Naive B cell (primary cell): ENCODE data around the gene ATPAF1. TPM values are rescaled to one million over a fixed set of nuclear protein-coding genes. Genes with fewer than 3 reads are reported as not detected.
A peak's percentile ranks its signal among the peaks of the same experiment; 100 is the strongest.
"Not testable (repeated sequence)": the region's sequence is repeated elsewhere in the genome, so short reads cannot be mapped to it uniquely, and the experiment has no call there.

Experiments
- ATAC-seq, 2 donors: fragments of 150-1000 bp; cut with Tn5 transposase; 2 replicates each; pipeline ENCODE4 v1.10.0; 2021; ENCODE audit warnings: low read depth in 2 of 2, mild to moderate bottlenecking in 2 of 2, moderate library complexity in 2 of 2
- DNase-seq: peaks from one replicate; pipeline ENCODE4 v3.0.0; 2022
- H3K27ac Mint-ChIP-seq, 6 donors: one replicate each; pipeline ENCODE4 v1.8.0; 2020 to 2022; ENCODE audit warnings: mild to moderate bottlenecking in 6 of 6, mixed read lengths in 6 of 6, moderate library complexity in 5 of 6, inconsistent platforms in 2 of 6
- H3K27me3 Mint-ChIP-seq, 3 donors: one replicate each; pipeline ENCODE4 v1.8.0; 2021 to 2022; ENCODE audit warnings: mixed read lengths in 3 of 3, mild to moderate bottlenecking in 1 of 3
- H3K36me3 Mint-ChIP-seq, 2 donors: one replicate each; pipeline ENCODE4 v1.8.0; 2020 to 2022; ENCODE audit warnings: mixed read lengths in 2 of 2, inconsistent platforms in 1 of 2, mild to moderate bottlenecking in 1 of 2
- H3K4me1 Mint-ChIP-seq, 3 donors: one replicate each; pipeline ENCODE4 v1.8.0; 2020 to 2022; ENCODE audit warnings: mixed read lengths in 3 of 3, inconsistent platforms in 1 of 3, mild to moderate bottlenecking in 1 of 3, moderate library complexity in 1 of 3
- H3K4me3 Mint-ChIP-seq, 8 donors: one replicate each; pipeline ENCODE4 v1.8.0; 2020 to 2022; ENCODE audit warnings: mild to moderate bottlenecking in 8 of 8, mixed read lengths in 8 of 8, moderate library complexity in 8 of 8, inconsistent platforms in 2 of 8
- H3K9me3 Mint-ChIP-seq, 7 donors: one replicate each; pipeline ENCODE4 v1.8.0; 2020 to 2022; ENCODE audit warnings: mixed read lengths in 7 of 7, mild to moderate bottlenecking in 5 of 7, inconsistent platforms in 2 of 7, moderate library complexity in 1 of 7
- polyA plus RNA-seq, 6 donors: library from polyadenylated mRNA; unstranded; fragments of 300-500 nt; fragmentation: Illumina TruSeq; gene quantifications; one replicate each; pipeline ENCODE4 v1.2.3, GENCODE V29; 2021; ENCODE audit warnings: low read depth in 6 of 6

ATPAF1 gene
- polyA plus RNA-seq, 6 donors from 2014 or later: 45.0 to 87.6 (median 55.8) TPM

- Mint-ChIP-seq H3K27me3 (no peaks in the 10 kb centered on the region), H3K36me3 (peaks cover 13 to 20% of the 10 kb centered on the region in 2 donors), H3K9me3 (no peaks in the 10 kb centered on the region), H3K4me3 (no peak overlapping the region), H3K4me1 (peaks cover 5 to 20% (median 17%) of the 10 kb centered on the region in 3 donors), H3K27ac (peak overlapping the region; percentile 2 to 86 (median 49))
- DNase-seq: no peak
- peak in 1 of 2 donors; percentile 41 for ATAC-seq
Measured at GRCh38 chr1:46675549-46676314, 7.6 kb upstream of the ATPAF1 start.

GRCh38 chr1:46673749-46674182 lies 5.6 kb upstream of the ATPAF1 start:
- DNase-seq: no peak
- ATAC-seq: no peak
- H3K27me3 Mint-ChIP-seq: no peaks in the 10 kb centered on the region
- H3K27ac Mint-ChIP-seq: peak overlapping the region in 1 of 6 donors; percentile 33
- peaks cover 5 to 20% (median 17%) of the 10 kb centered on the region in 3 donors for H3K4me1 Mint-ChIP-seq
- H3K9me3 Mint-ChIP-seq: no peaks in the 10 kb centered on the region
- no peak overlapping the region for H3K4me3 Mint-ChIP-seq
- peaks cover under 1 to 7% of the 10 kb centered on the region in 2 donors for H3K36me3 Mint-ChIP-seq

GRCh38 chr1:46672696-46673095 lies 4.5 kb upstream of the ATPAF1 start:
- peak overlapping the region in 2 of 6 donors; percentile 34 to 71 for H3K27ac Mint-ChIP-seq
- peaks cover 5 to 20% (median 17%) of the 10 kb centered on the region in 3 donors for H3K4me1 Mint-ChIP-seq
- DNase-seq (no peak), ATAC-seq (no peak)
- no peak overlapping the region for H3K4me3 Mint-ChIP-seq
- no peaks in the 10 kb centered on the region for H3K27me3 Mint-ChIP-seq
- no peaks in the 10 kb centered on the region for H3K36me3 Mint-ChIP-seq
- H3K9me3 Mint-ChIP-seq: no peaks in the 10 kb centered on the region

- Mint-ChIP-seq H3K9me3 (no peaks in the 10 kb centered on the region), H3K27ac (peak within 1 kb of the TSS in 3 of 6 donors; percentile 14 to 71 (median 34)), H3K36me3 (no peaks in the 10 kb centered on the region), H3K4me1 (peaks cover 16 to 28% (median 23%) of the 10 kb centered on the region in 3 donors), H3K27me3 (no peaks in the 10 kb centered on the region), H3K4me3 (no peak within 1 kb of the TSS)
- ATAC-seq (no peak), DNase-seq (no peak)
Measured at GRCh38 chr1:46671554-46671953, 3.4 kb upstream of the ATPAF1 start, which contains the start of gene TEX38. TEX38 (plus strand) TSS chr1:46671854; CDS start chr1:46671935, 81 bp downstream.

- no peak overlapping the region for H3K4me3 Mint-ChIP-seq
- ATAC-seq: no peak
- peaks cover 0 to under 1% of the 10 kb centered on the region in 2 donors for H3K36me3 Mint-ChIP-seq
Measured at GRCh38 chr1:46670134-46670533, 2.0 kb upstream of the ATPAF1 start.

GRCh38 chr1:46665983-46666382 lies 2.2 kb downstream of the ATPAF1 start:
- ATAC-seq: no peak
- Mint-ChIP-seq H3K9me3 (no peaks in the 10 kb centered on the region), H3K4me1 (peaks cover 13 to 17% (median 16%) of the 10 kb centered on the region in 3 donors), H3K36me3 (peaks cover 6 to 8% of the 10 kb centered on the region in 2 donors), H3K4me3 (peak overlapping the region in 4 of 8 donors; percentile 29 to 92 (median 58)), H3K27ac (no peak overlapping the region), H3K27me3 (no peaks in the 10 kb centered on the region)
- no peak for DNase-seq

More at GRCh38 chr1:46670134-46670533, 2.0 kb upstream of the ATPAF1 start:
- DNase-seq: no peak
- H3K27ac Mint-ChIP-seq: no peak overlapping the region
- H3K4me1 Mint-ChIP-seq: peaks cover 13 to 19% (median 17%) of the 10 kb centered on the region in 3 donors
- no peaks in the 10 kb centered on the region for H3K27me3 Mint-ChIP-seq
- H3K9me3 Mint-ChIP-seq: no peaks in the 10 kb centered on the region

GRCh38 chr1:46662919-46663318 lies 5.2 kb downstream of the ATPAF1 start:
- DNase-seq, H3K27ac Mint-ChIP-seq, H3K9me3 Mint-ChIP-seq, H3K36me3 Mint-ChIP-seq, H3K4me3 Mint-ChIP-seq, ATAC-seq, H3K27me3 Mint-ChIP-seq: not testable (repeated sequence)
- H3K4me1 Mint-ChIP-seq: peaks cover 13 to 17% (median 16%) of the 10 kb centered on the region in 3 donors

GRCh38 chr1:46660116-46660515 lies 8.0 kb downstream of the ATPAF1 start:
- H3K4me1 Mint-ChIP-seq, DNase-seq, H3K9me3 Mint-ChIP-seq, H3K27ac Mint-ChIP-seq, H3K27me3 Mint-ChIP-seq, H3K4me3 Mint-ChIP-seq, ATAC-seq: not testable (repeated sequence)
- peaks cover 17 to 20% of the 10 kb centered on the region in 2 donors for H3K36me3 Mint-ChIP-seq

- H3K4me1 Mint-ChIP-seq: no peaks in the 10 kb centered on the region
- H3K27me3 Mint-ChIP-seq: no peaks in the 10 kb centered on the region
- no peak overlapping the region for H3K4me3 Mint-ChIP-seq
- H3K36me3 Mint-ChIP-seq: peaks cover 16 to 20% of the 10 kb centered on the region in 2 donors
- no peak overlapping the region for H3K27ac Mint-ChIP-seq
- H3K9me3 Mint-ChIP-seq: peaks cover 0 to 6% (median 3%) of the 10 kb centered on the region in 7 donors
- no peak for ATAC-seq
- DNase-seq: no peak
Measured at GRCh38 chr1:46659307-46659870, 8.8 kb downstream of the ATPAF1 start.

- H3K9me3 Mint-ChIP-seq: peaks cover 0 to 6% (median 3%) of the 10 kb centered on the region in 7 donors
- H3K4me3 Mint-ChIP-seq: no peak overlapping the region
- peaks cover 15 to 25% of the 10 kb centered on the region in 2 donors for H3K36me3 Mint-ChIP-seq
- no peak for ATAC-seq
- H3K4me1 Mint-ChIP-seq: no peaks in the 10 kb centered on the region
- no peak for DNase-seq
- H3K27ac Mint-ChIP-seq: no peak overlapping the region
- no peaks in the 10 kb centered on the region for H3K27me3 Mint-ChIP-seq
Measured at GRCh38 chr1:46657775-46658174, 10.4 kb downstream of the ATPAF1 start.

GRCh38 chr1:46656643-46657042 lies 11.5 kb downstream of the ATPAF1 start:
- Mint-ChIP-seq H3K36me3 (peaks cover 15 to 34% of the 10 kb centered on the region in 2 donors), H3K4me3 (no peak overlapping the region), H3K27me3 (no peaks in the 10 kb centered on the region), H3K4me1 (no peaks in the 10 kb centered on the region), H3K27ac (no peak overlapping the region), H3K9me3 (peaks cover 0 to 6% (median 3%) of the 10 kb centered on the region in 7 donors)
- DNase-seq (no peak), ATAC-seq (no peak)

- DNase-seq: no peak
- H3K4me1 Mint-ChIP-seq: no peaks in the 10 kb centered on the region
- no peaks in the 10 kb centered on the region for H3K27me3 Mint-ChIP-seq
- H3K4me3 Mint-ChIP-seq: no peak overlapping the region
- ATAC-seq: no peak
- H3K27ac Mint-ChIP-seq: no peak overlapping the region
- H3K36me3 Mint-ChIP-seq: peaks cover 17 to 34% of the 10 kb centered on the region in 2 donors
- H3K9me3 Mint-ChIP-seq: peaks cover 0 to 6% (median 3%) of the 10 kb centered on the region in 7 donors
Measured at GRCh38 chr1:46655848-46656247, 12.3 kb downstream of the ATPAF1 start.

GRCh38 chr1:46654698-46655097 lies 13.5 kb downstream of the ATPAF1 start:
- peaks cover 0 to 11% (median 7%) of the 10 kb centered on the region in 7 donors for H3K9me3 Mint-ChIP-seq
- ATAC-seq, H3K4me3 Mint-ChIP-seq, H3K27me3 Mint-ChIP-seq, H3K4me1 Mint-ChIP-seq, DNase-seq: not testable (repeated sequence)
- peaks cover 26 to 45% of the 10 kb centered on the region in 2 donors for H3K36me3 Mint-ChIP-seq
- peak overlapping the region in 1 of 6 donors; percentile 76 for H3K27ac Mint-ChIP-seq

- Mint-ChIP-seq H3K9me3 (peaks cover 0 to 11% (median 7%) of the 10 kb centered on the region in 7 donors), H3K27me3 (no peaks in the 10 kb centered on the region), H3K27ac (peak overlapping the region in 1 of 6 donors; percentile 28), H3K4me3 (no peak overlapping the region), H3K36me3 (peaks cover 26 to 50% of the 10 kb centered on the region in 2 donors), H3K4me1 (no peaks in the 10 kb centered on the region)
- no peak for DNase-seq
- ATAC-seq: no peak
Measured at GRCh38 chr1:46654012-46654411, 14.2 kb downstream of the ATPAF1 start.
